ENCODE results near the gene ANKIB1. TPM values are rescaled to one million over a fixed set of nuclear protein-coding genes. Genes with fewer than 3 reads are reported as not detected.

ANKIB1 gene
- total and polyA plus RNA-seq, 9 of the 15 experiments (the other 6 are each of a cell fraction or from before 2014, with no cell fraction given), result 5.9 to 25.2 (median 16.1) TPM

DNA sequence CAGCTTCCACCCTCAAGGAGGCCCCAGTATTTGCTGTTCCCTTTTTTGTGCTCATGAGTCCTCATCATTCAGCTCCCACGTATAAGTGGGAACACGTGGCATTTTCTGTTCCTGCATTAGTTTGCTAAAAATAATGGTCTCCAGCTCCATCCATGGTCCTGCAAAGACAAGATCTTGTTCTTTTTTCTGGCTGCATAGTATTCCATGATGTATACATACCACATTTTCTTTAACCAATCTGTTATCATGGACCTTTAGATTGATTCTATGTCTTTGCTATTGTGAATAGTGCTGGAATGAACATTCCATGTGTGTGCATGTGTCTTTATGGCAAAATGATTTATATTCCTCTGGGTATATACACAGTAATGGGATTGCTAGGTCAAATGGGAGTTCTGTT lies 17.0 kb upstream of the ANKIB1 start:
- no peak for FAIRE-seq
- no peaks in the 10 kb centered on the region for H4K20me1 ChIP-seq (replicated peaks; ENCODE audit: control insufficient read depth, insufficient read depth, low read length)
- in situ Hi-C loops (cut with MboI), result no loop called here
- H2AFZ ChIP-seq (ENCODE audit: low read depth, low read length), result no peak overlapping the region
- H3K9me3 ChIP-seq (replicated peaks; ENCODE audit: control insufficient read depth, insufficient read depth, low read depth, low read length), result no peaks in the 10 kb centered on the region
- H3K79me2 ChIP-seq (ENCODE audit: control insufficient read depth, insufficient read depth, low read length), result no peaks in the 10 kb centered on the region
- ChIA-PET POLR2A (no interaction called here), CTCF (ENCODE audit: low intra/inter-chr PET ratio) (no interaction called here)
- H3K4me1 ChIP-seq (replicated peaks in 1 of 2; ENCODE audit: control insufficient read depth in 2 of 2, insufficient read depth in 2 of 2, low read length in 2 of 2), result no peaks in the 10 kb centered on the region
- no peaks in the 10 kb centered on the region for H3K27me3 ChIP-seq (ENCODE audit: control insufficient read depth in 2 of 2, insufficient read depth in 2 of 2, low read length in 2 of 2)
- peaks cover 81% of the 10 kb centered on the region for H3K36me3 ChIP-seq (ENCODE audit: control insufficient read depth, insufficient read depth, low read length)
- H3K4me2 ChIP-seq (ENCODE audit: insufficient read depth, low read length), result no peak overlapping the region
- 94% methylated on average over 2 of the region's 2 CpGs for WGBS (ENCODE audit: insufficient coverage, low coverage, missing lambda C conversion rate)
- intact Hi-C loops (cut with micrococcal nuclease), result no loop called here
- H3K9me1 ChIP-seq (ENCODE audit: control insufficient read depth, insufficient read depth, low read length), result no peaks in the 10 kb centered on the region
- H3K4me3 ChIP-seq, result no peak overlapping the region
- no peak overlapping the region for H3K27ac ChIP-seq (ENCODE audit: extremely low read depth, low read depth, low read length)
- no TSS peak for BruUV-seq (replicated peaks)
- no peak for DNase-seq (ENCODE audit: extremely low read depth in 1 of 4, low spot score in 3 of 4)
- ATAC-seq, result no peak
- H3K9ac ChIP-seq (ENCODE audit: insufficient read depth in 1 of 2, low read depth in 2 of 2, low read length in 2 of 2), result no peak overlapping the region
- TF ChIP-seq ZNF146 (CRISPR knock-in tag; IDR thresholded peaks at IDR 0.05; ENCODE audit: unreplicated experiment) (peak; percentile 97), ADNP (tag; IDR thresholded peaks at IDR 0.05) (no peak), ZNF57 (CRISPR knock-in tag; IDR thresholded peaks at IDR 0.05) (no peak)
- TF ChIP-seq, protein P1, sequence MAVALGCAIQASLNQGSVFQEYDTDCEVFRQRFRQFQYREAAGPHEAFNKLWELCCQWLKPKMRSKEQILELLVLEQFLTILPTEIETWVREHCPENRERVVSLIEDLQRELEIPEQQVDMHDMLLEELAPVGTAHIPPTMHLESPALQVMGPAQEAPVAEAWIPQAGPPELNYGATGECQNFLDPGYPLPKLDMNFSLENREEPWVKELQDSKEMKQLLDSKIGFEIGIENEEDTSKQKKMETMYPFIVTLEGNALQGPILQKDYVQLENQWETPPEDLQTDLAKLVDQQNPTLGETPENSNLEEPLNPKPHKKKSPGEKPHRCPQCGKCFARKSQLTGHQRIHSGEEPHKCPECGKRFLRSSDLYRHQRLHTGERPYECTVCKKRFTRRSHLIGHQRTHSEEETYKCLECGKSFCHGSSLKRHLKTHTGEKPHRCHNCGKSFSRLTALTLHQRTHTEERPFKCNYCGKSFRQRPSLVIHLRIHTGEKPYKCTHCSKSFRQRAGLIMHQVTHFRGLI (CRISPR knock-in tag; IDR thresholded peaks at IDR 0.05), result no peak
- TF ChIP-seq, protein P2, sequence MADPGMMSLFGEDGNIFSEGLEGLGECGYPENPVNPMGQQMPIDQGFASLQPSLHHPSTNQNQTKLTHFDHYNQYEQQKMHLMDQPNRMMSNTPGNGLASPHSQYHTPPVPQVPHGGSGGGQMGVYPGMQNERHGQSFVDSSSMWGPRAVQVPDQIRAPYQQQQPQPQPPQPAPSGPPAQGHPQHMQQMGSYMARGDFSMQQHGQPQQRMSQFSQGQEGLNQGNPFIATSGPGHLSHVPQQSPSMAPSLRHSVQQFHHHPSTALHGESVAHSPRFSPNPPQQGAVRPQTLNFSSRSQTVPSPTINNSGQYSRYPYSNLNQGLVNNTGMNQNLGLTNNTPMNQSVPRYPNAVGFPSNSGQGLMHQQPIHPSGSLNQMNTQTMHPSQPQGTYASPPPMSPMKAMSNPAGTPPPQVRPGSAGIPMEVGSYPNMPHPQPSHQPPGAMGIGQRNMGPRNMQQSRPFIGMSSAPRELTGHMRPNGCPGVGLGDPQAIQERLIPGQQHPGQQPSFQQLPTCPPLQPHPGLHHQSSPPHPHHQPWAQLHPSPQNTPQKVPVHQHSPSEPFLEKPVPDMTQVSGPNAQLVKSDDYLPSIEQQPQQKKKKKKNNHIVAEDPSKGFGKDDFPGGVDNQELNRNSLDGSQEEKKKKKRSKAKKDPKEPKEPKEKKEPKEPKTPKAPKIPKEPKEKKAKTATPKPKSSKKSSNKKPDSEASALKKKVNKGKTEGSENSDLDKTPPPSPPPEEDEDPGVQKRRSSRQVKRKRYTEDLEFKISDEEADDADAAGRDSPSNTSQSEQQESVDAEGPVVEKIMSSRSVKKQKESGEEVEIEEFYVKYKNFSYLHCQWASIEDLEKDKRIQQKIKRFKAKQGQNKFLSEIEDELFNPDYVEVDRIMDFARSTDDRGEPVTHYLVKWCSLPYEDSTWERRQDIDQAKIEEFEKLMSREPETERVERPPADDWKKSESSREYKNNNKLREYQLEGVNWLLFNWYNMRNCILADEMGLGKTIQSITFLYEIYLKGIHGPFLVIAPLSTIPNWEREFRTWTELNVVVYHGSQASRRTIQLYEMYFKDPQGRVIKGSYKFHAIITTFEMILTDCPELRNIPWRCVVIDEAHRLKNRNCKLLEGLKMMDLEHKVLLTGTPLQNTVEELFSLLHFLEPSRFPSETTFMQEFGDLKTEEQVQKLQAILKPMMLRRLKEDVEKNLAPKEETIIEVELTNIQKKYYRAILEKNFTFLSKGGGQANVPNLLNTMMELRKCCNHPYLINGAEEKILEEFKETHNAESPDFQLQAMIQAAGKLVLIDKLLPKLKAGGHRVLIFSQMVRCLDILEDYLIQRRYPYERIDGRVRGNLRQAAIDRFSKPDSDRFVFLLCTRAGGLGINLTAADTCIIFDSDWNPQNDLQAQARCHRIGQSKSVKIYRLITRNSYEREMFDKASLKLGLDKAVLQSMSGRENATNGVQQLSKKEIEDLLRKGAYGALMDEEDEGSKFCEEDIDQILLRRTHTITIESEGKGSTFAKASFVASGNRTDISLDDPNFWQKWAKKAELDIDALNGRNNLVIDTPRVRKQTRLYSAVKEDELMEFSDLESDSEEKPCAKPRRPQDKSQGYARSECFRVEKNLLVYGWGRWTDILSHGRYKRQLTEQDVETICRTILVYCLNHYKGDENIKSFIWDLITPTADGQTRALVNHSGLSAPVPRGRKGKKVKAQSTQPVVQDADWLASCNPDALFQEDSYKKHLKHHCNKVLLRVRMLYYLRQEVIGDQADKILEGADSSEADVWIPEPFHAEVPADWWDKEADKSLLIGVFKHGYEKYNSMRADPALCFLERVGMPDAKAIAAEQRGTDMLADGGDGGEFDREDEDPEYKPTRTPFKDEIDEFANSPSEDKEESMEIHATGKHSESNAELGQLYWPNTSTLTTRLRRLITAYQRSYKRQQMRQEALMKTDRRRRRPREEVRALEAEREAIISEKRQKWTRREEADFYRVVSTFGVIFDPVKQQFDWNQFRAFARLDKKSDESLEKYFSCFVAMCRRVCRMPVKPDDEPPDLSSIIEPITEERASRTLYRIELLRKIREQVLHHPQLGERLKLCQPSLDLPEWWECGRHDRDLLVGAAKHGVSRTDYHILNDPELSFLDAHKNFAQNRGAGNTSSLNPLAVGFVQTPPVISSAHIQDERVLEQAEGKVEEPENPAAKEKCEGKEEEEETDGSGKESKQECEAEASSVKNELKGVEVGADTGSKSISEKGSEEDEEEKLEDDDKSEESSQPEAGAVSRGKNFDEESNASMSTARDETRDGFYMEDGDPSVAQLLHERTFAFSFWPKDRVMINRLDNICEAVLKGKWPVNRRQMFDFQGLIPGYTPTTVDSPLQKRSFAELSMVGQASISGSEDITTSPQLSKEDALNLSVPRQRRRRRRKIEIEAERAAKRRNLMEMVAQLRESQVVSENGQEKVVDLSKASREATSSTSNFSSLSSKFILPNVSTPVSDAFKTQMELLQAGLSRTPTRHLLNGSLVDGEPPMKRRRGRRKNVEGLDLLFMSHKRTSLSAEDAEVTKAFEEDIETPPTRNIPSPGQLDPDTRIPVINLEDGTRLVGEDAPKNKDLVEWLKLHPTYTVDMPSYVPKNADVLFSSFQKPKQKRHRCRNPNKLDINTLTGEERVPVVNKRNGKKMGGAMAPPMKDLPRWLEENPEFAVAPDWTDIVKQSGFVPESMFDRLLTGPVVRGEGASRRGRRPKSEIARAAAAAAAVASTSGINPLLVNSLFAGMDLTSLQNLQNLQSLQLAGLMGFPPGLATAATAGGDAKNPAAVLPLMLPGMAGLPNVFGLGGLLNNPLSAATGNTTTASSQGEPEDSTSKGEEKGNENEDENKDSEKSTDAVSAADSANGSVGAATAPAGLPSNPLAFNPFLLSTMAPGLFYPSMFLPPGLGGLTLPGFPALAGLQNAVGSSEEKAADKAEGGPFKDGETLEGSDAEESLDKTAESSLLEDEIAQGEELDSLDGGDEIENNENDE (IDR thresholded peaks at IDR 0.05; ENCODE audit: low read depth, low read length), result no peak
- TF ChIP-seq, protein P3, sequence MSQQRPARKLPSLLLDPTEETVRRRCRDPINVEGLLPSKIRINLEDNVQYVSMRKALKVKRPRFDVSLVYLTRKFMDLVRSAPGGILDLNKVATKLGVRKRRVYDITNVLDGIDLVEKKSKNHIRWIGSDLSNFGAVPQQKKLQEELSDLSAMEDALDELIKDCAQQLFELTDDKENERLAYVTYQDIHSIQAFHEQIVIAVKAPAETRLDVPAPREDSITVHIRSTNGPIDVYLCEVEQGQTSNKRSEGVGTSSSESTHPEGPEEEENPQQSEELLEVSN (IDR thresholded peaks at IDR 0.05; ENCODE audit: borderline replicate concordance in 1 of 2, extremely low read depth in 1 of 2, insufficient read depth in 1 of 2, insufficient read length in 1 of 2, low read depth in 1 of 2, low read length in 1 of 2, poor library complexity in 1 of 2, severe bottlenecking in 1 of 2), result no peak

Data from K562 (cell line).